ENCODE results near the gene SLC18A3.

Gene SLC18A3

GRCh38 chr10:49647554-49647953, 37.4 kb downstream of the SLC18A3 start:
- no peak overlapping the region for H3K27ac ChIP-seq

GRCh38 chr10:49647985-49648795, 38.1 kb downstream of the SLC18A3 start:
- H3K27ac ChIP-seq, result no peak overlapping the region
- TF ChIP-seq ZFX (IDR thresholded peaks at IDR 0.05; ENCODE audit: borderline replicate concordance), result no peak
- no peak for TF ChIP-seq CTCF (IDR thresholded peaks at IDR 0.05)

More at GRCh38 chr10:49647554-49647953, 37.4 kb downstream of the SLC18A3 start:
- no peak for TF ChIP-seq ZFX (IDR thresholded peaks at IDR 0.05; ENCODE audit: borderline replicate concordance)
- no peak for TF ChIP-seq CTCF (IDR thresholded peaks at IDR 0.05)

- H3K27ac ChIP-seq, result no peak overlapping the region
- TF ChIP-seq ZFX (IDR thresholded peaks at IDR 0.05; ENCODE audit: borderline replicate concordance) (no peak), CTCF (IDR thresholded peaks at IDR 0.05) (no peak)
These were observed 39.2 kb downstream of the SLC18A3 start for GRCh38 chr10:49649294-49649693.

- H3K27ac ChIP-seq, result no peak overlapping the region
- TF ChIP-seq CTCF (IDR thresholded peaks at IDR 0.05) (no peak), ZFX (IDR thresholded peaks at IDR 0.05; ENCODE audit: borderline replicate concordance) (no peak)
These were observed 40.0 kb downstream of the SLC18A3 start for GRCh38 chr10:49649936-49650723.

GRCh38 chr10:49650724-49651034, 40.6 kb downstream of the SLC18A3 start:
- no peak for TF ChIP-seq CTCF (IDR thresholded peaks at IDR 0.05)
- no peak for TF ChIP-seq ZFX (IDR thresholded peaks at IDR 0.05; ENCODE audit: borderline replicate concordance)
- no peak overlapping the region for H3K27ac ChIP-seq

GRCh38 chr10:49651039-49651835, 41.1 kb downstream of the SLC18A3 start:
- no peak for TF ChIP-seq CTCF (IDR thresholded peaks at IDR 0.05)
- TF ChIP-seq ZFX (IDR thresholded peaks at IDR 0.05; ENCODE audit: borderline replicate concordance), result no peak
- no peak overlapping the region for H3K27ac ChIP-seq
